HUES6 (cell line): ENCODE results near the gene MDM2.
"Not testable (repeated sequence)": the region's sequence is repeated elsewhere in the genome, so short reads cannot be mapped to it uniquely, and the experiment has no call there.

Experiments used
- H3K27ac ChIP-seq: 2 replicates; pipeline ENCODE4 v1.7.0; 2013; ENCODE audit warnings: low read depth, mild to moderate bottlenecking, low read length, inconsistent platforms
- H3K27me3 ChIP-seq: 2 replicates; pipeline ENCODE4 v1.6.1; 2013; ENCODE audit warnings: low read length; ENCODE audit not compliant: control insufficient read depth, insufficient read depth
- H3K36me3 ChIP-seq: 2 replicates; pipeline ENCODE4 v1.6.1; 2013; ENCODE audit warnings: low read length; ENCODE audit not compliant: control insufficient read depth, insufficient read depth
- H3K4me1 ChIP-seq: 2 replicates; pipeline ENCODE4 v1.6.1; 2013; ENCODE audit warnings: low read length; ENCODE audit not compliant: control insufficient read depth, insufficient read depth
- H3K4me3 ChIP-seq: 2 replicates; pipeline ENCODE4 v1.5.1; 2013; ENCODE audit warnings: low read depth, low read length
- H3K9ac ChIP-seq: one replicate; pipeline ENCODE4 v1.6.1; 2013; ENCODE audit warnings: mild to moderate bottlenecking, low read length
- H3K9me3 ChIP-seq: 2 replicates; pipeline ENCODE4 v1.6.1; 2013; ENCODE audit warnings: low read depth, low read length; ENCODE audit not compliant: control insufficient read depth, insufficient read depth

The MDM2 gene

DNA sequence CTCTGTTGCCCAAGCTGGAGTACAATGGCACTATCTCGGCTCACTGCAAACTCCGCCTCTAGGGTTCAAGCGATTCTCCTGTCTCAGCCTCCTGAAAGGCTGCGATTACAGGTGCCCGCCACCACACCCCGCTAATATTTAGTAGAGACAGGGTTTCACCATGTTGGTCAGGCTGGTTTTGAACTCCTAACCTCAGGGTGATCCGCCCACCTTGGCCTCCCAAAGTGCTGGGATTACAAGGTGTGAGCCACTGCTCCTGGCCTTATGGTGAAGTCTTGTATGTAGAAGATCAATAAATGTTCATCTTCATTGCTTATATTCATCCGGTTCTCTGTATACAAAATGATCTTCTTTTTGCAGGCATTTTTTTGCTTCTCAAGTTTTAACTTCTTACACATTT, 47.8 kb downstream of the MDM2 start:
- no peak overlapping the region for H3K4me3 ChIP-seq
- no peak overlapping the region for H3K27ac ChIP-seq
- H3K36me3 ChIP-seq: no peaks in the 10 kb centered on the region
- H3K9ac ChIP-seq: no peak overlapping the region
- H3K27me3 ChIP-seq: no peaks in the 10 kb centered on the region
- no peaks in the 10 kb centered on the region for H3K4me1 ChIP-seq
- no peaks in the 10 kb centered on the region for H3K9me3 ChIP-seq

GRCh38 chr12:68856510-68856909, 48.5 kb downstream of the MDM2 start:
- Histone ChIP-seq H3K9me3 (no peaks in the 10 kb centered on the region), H3K27me3 (no peaks in the 10 kb centered on the region), H3K36me3 (no peaks in the 10 kb centered on the region), H3K27ac (no peak overlapping the region), H3K9ac (no peak overlapping the region), H3K4me1 (no peaks in the 10 kb centered on the region), H3K4me3 (no peak overlapping the region)

- no peak overlapping the region for H3K9ac ChIP-seq
- H3K4me3 ChIP-seq: no peak overlapping the region
- H3K36me3 ChIP-seq: no peaks in the 10 kb centered on the region
- H3K27ac ChIP-seq: no peak overlapping the region
- H3K9me3 ChIP-seq: no peaks in the 10 kb centered on the region
- no peaks in the 10 kb centered on the region for H3K4me1 ChIP-seq
- H3K27me3 ChIP-seq: no peaks in the 10 kb centered on the region
These were observed 53.9 kb downstream of the MDM2 start for GRCh38 chr12:68861890-68862289.

- H3K36me3 ChIP-seq: no peaks in the 10 kb centered on the region
- no peak overlapping the region for H3K9ac ChIP-seq
- H3K4me1 ChIP-seq: peaks cover 5% of the 10 kb centered on the region
- no peaks in the 10 kb centered on the region for H3K9me3 ChIP-seq
- H3K27me3 ChIP-seq: no peaks in the 10 kb centered on the region
- H3K4me3 ChIP-seq: no peak overlapping the region
- H3K27ac ChIP-seq: no peak overlapping the region
These were observed 55.3 kb downstream of the MDM2 start for GRCh38 chr12:68863109-68863770.

GRCh38 chr12:68863886-68864454, 56.0 kb downstream of the MDM2 start:
- not testable (repeated sequence) for H3K9ac ChIP-seq, H3K9me3 ChIP-seq, H3K27me3 ChIP-seq, H3K27ac ChIP-seq, H3K36me3 ChIP-seq, H3K4me3 ChIP-seq, H3K4me1 ChIP-seq

DNA sequence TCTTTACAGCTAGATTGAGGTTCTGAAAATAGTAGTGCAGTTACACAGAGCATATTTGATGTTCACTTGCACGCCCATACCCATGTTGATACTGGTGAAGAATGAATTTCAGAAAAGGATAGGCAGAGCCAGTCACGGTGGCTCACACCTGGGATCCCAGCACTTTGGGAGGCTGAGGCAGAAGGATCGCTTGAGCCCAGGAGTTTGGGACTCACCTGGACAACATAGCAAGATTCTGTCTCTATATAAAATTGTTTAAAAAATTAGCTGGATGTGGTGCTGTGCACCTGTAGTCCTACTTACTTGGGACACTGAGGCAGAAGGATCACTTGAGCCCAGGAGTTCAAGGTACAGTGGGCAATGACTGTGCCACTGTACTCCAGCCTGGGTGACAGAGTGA, 56.6 kb downstream of the MDM2 start:
- Histone ChIP-seq H3K36me3 (no peaks in the 10 kb centered on the region), H3K9me3 (no peaks in the 10 kb centered on the region), H3K9ac (no peak overlapping the region), H3K4me3 (no peak overlapping the region), H3K4me1 (peaks cover 5% of the 10 kb centered on the region), H3K27ac (no peak overlapping the region), H3K27me3 (no peaks in the 10 kb centered on the region)

DNA sequence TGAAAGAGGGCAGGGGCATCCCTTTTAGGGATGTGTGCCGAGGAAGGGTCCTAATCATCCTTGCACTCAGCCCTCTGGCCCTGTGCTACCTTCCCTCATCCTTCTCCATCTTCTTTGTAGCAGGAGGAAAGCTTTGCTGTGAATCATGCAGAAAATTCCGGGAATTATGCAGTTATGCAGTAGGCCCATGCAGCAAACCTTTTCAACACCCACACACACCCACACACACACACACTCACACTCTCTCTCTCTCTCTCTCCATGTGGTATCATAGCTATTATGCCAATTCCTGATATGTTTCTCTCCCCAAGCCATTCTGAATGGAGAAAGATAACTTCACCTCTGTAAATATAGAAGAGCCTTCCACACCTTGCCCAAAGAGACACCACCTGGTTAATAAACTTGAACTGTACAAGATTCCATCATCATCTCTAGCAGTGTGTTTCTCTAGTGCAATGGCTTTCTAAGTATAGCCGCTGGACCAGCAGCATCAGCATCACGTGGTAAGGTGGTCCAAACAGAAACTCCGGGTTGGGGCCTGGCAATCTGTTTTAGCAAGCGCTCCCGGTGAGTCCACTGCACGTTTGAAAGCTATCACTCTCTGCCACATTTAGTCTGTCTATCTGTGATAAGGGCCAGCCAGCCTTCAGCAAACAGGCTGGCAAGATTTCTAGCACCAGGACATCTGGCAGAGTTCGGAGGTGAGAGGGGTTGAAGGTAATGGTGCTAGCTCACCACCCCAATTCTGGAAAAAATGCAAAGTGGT, 57.6 kb downstream of the MDM2 start:
- Histone ChIP-seq H3K36me3 (no peaks in the 10 kb centered on the region), H3K27me3 (no peaks in the 10 kb centered on the region), H3K27ac (no peak overlapping the region), H3K9me3 (no peaks in the 10 kb centered on the region), H3K9ac (no peak overlapping the region), H3K4me1 (peaks cover 5% of the 10 kb centered on the region), H3K4me3 (no peak overlapping the region)

DNA sequence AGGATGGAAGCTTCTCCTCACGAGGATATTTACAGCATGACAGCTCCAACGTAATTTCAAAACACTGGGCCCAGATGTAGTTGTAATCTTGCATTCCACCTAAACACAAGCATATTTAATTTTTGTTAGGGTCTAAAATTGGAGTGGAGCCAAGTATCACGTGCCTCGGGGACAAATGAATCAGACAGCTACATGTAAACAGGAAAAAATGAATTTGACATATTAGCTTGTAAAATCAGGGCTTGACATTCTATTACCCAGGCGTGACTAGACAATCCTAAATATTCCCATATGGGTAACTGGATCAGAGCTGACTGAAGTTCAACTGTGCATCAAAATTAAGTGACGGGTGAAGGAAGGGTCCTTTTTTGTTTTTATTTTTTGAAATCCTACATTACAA, 59.0 kb downstream of the MDM2 start:
- Histone ChIP-seq H3K27ac (no peak overlapping the region), H3K27me3 (no peaks in the 10 kb centered on the region), H3K9me3 (no peaks in the 10 kb centered on the region), H3K36me3 (no peaks in the 10 kb centered on the region), H3K4me3 (no peak overlapping the region), H3K4me1 (peaks cover 5% of the 10 kb centered on the region), H3K9ac (no peak overlapping the region)

DNA sequence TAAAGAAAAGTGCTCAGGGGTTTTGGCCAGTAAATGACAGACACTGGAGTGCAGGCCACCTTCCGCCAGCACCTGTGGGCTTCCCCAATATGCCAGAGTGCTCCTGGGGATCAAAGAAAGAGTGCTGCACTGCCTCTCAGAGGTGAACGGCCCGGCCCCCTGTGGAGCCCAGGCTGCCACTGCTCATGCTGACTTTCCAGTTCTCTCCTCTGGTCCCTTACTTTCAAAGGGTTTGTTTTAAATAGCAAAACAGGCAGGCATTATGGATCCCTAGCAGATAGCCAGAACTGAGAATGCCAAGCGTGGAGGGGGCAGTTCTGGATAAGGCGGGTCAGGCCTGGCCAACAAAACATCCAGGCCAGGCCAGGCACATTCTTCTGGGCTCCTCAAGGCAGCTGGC, 59.6 kb downstream of the MDM2 start:
- H3K9ac ChIP-seq: no peak overlapping the region
- H3K9me3 ChIP-seq: no peaks in the 10 kb centered on the region
- H3K4me3 ChIP-seq: no peak overlapping the region
- H3K27me3 ChIP-seq: no peaks in the 10 kb centered on the region
- H3K36me3 ChIP-seq: no peaks in the 10 kb centered on the region
- peaks cover 5% of the 10 kb centered on the region for H3K4me1 ChIP-seq
- H3K27ac ChIP-seq: no peak overlapping the region

DNA sequence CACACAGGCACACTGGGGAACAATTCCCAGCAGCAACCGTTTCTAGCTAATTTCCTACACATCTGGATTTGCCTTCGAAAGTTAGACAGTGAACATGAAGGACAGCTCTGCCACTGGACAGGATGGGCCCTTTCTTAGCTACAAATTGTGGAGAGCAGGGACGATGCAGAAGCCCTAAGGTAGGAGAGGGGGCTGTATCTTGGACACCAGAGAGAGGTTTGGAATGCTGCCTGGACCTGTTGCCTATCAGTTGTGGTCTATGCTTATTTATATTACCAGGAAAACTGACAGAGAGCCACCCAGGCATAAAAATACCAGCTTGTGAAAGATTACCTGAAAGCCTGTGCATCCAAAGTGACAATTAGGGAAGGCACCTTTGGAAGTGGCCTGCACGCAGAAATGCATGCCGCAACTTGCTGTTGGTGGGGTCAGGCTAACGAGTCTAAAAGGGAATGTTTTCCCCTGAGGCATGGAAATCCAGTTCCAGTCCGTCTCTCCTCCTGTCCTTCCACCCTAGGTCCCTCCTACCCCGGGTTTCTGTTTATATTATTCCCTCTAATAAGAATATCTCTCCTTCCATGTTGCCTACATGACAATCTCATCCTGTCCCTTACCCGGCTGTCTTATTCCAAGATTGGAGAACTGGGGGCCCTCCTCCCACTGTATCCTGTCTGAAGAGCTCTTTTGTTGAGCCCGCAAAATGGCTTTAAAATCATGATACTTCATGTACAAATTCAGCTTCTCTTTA, 60.2 kb downstream of the MDM2 start:
- Histone ChIP-seq H3K27ac (no peak overlapping the region), H3K9me3 (no peaks in the 10 kb centered on the region), H3K4me1 (peaks cover 5% of the 10 kb centered on the region), H3K4me3 (no peak overlapping the region), H3K9ac (no peak overlapping the region), H3K36me3 (no peaks in the 10 kb centered on the region), H3K27me3 (no peaks in the 10 kb centered on the region)

DNA sequence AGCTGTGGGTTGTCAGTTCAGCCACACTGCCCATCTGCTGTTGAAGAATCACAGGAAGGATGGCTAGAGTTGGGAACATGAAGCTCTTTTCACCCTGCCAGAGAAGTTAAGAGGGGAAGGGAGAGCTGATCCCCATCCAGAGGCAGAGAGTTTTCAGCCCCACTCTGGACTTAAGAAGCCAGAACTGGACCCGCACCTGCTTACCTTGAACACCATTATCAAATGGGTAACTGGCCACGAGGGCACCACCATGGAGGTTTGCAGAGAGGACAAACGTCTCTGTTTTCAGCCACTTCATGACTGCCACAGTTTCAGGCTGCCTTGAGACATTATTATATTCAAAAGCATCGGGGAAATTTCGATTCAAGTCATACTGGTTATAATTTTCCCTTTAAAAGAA, 62.0 kb downstream of the MDM2 start:
- Histone ChIP-seq H3K27me3 (no peaks in the 10 kb centered on the region), H3K9ac (no peak overlapping the region), H3K27ac (no peak overlapping the region), H3K4me1 (peaks cover 5% of the 10 kb centered on the region), H3K4me3 (no peak overlapping the region), H3K36me3 (no peaks in the 10 kb centered on the region), H3K9me3 (no peaks in the 10 kb centered on the region)
